HG03571 (cell line): ENCODE results near the gene PRUNE2.

Experiments used
- ATAC-seq: cut with Tn5 transposase; IDR thresholded peaks from one replicate; pipeline ENCODE4 v1.9.1; 2021; ENCODE audit not compliant: unreplicated experiment

PRUNE2 gene

GRCh38 chr9:76630916-76631315 is 275.0 kb downstream of the PRUNE2 start:
- ATAC-seq, result no peak

GRCh38 chr9:76629205-76629990 is 276.5 kb downstream of the PRUNE2 start:
- ATAC-seq, result no peak

GRCh38 chr9:76628155-76628554 is 277.8 kb downstream of the PRUNE2 start:
- no peak for ATAC-seq

- no peak for ATAC-seq
These were observed 278.9 kb downstream of the PRUNE2 start for GRCh38 chr9:76626980-76627379.

GRCh38 chr9:76626141-76626540 is 279.8 kb downstream of the PRUNE2 start:
- ATAC-seq, result no peak

- peak; percentile 94 for ATAC-seq
These were observed 281.4 kb downstream of the PRUNE2 start for GRCh38 chr9:76624391-76625048.

- no peak for ATAC-seq
These were observed 284.9 kb downstream of the PRUNE2 start for GRCh38 chr9:76620996-76621395.

- ATAC-seq, result no peak
These were observed 285.3 kb downstream of the PRUNE2 start for GRCh38 chr9:76620581-76620980.

- no peak for ATAC-seq
These were observed 286.3 kb downstream of the PRUNE2 start for GRCh38 chr9:76619640-76620039.

GRCh38 chr9:76619197-76619596 is 286.7 kb downstream of the PRUNE2 start:
- ATAC-seq, result no peak

- ATAC-seq, result no peak
These were observed 287.2 kb downstream of the PRUNE2 start for GRCh38 chr9:76618762-76619161.

- no peak for ATAC-seq
These were observed 288.3 kb downstream of the PRUNE2 start for GRCh38 chr9:76617497-76618175.

- ATAC-seq, result no peak
These were observed 289.1 kb downstream of the PRUNE2 start for GRCh38 chr9:76616780-76617179.

GRCh38 chr9:76615177-76615603 is 290.7 kb downstream of the PRUNE2 start:
- no peak for ATAC-seq

GRCh38 chr9:76613974-76614373 is 291.9 kb downstream of the PRUNE2 start:
- no peak for ATAC-seq

GRCh38 chr9:76613150-76613781 is 292.6 kb downstream of the PRUNE2 start:
- no peak for ATAC-seq

- ATAC-seq, result no peak
These were observed 295.9 kb downstream of the PRUNE2 start for GRCh38 chr9:76610011-76610352.

- ATAC-seq, result no peak
These were observed 296.5 kb downstream of the PRUNE2 start for GRCh38 chr9:76609285-76610010.

- ATAC-seq, result no peak
These were observed 297.2 kb downstream of the PRUNE2 start for GRCh38 chr9:76608575-76609273.

GRCh38 chr9:76607730-76608436 is 298.0 kb downstream of the PRUNE2 start:
- ATAC-seq, result no peak
